Astrocyte (in vitro differentiated cells and primary cell): Measurements from ENCODE around the gene CRYGN. TPM values are rescaled to one million over a fixed set of nuclear protein-coding genes. Genes with fewer than 3 reads are reported as not detected.

ENCODE experiments used
- DNase-seq: peaks from one replicate; pipeline ENCODE4 v3.0.0-alpha.2; 2010; ENCODE audit warnings: low read depth
- FAIRE-seq: peaks from 2 replicates; lab custom pipeline; 2011; peaks lifted over from hg19 to GRCh38; lab: Jason Lieb, UNC
- H2AFZ ChIP-seq: 2 replicates; pipeline ENCODE4 v1.6.0; 2012; ENCODE audit warnings: low read depth, low read length, inconsistent platforms
- H3K27ac ChIP-seq: 2 replicates; pipeline ENCODE4 v1.5.1; 2011; ENCODE audit warnings: low read depth, low read length, inconsistent platforms
- H3K27me3 ChIP-seq: 2 replicates; pipeline ENCODE4 v1.6.0; 2011; ENCODE audit warnings: low read length, inconsistent platforms; ENCODE audit not compliant: insufficient read depth
- H3K36me3 ChIP-seq: 2 replicates; pipeline ENCODE4 v1.5.1; 2011; ENCODE audit warnings: low read length, inconsistent platforms; ENCODE audit not compliant: insufficient read depth
- H3K4me1 ChIP-seq: 2 replicates; pipeline ENCODE4 v1.5.1; 2011; ENCODE audit warnings: low read length, inconsistent platforms; ENCODE audit not compliant: insufficient read depth
- H3K4me2 ChIP-seq: 2 replicates; pipeline ENCODE4 v1.6.0; 2012; ENCODE audit warnings: low read length, inconsistent platforms
- H3K4me3 ChIP-seq: 2 replicates; pipeline ENCODE4 v1.5.1; 2011; ENCODE audit warnings: low read depth, mild to moderate bottlenecking, low read length, inconsistent platforms; ENCODE audit not compliant: insufficient read depth
- H3K79me2 ChIP-seq: 2 replicates; pipeline ENCODE4 v1.6.0; 2012; ENCODE audit warnings: mild to moderate bottlenecking, low read length, inconsistent platforms; ENCODE audit not compliant: insufficient read depth
- H3K9ac ChIP-seq: 2 replicates; pipeline ENCODE4 v1.6.0; 2012; ENCODE audit warnings: mild to moderate bottlenecking, low read length, inconsistent platforms
- H3K9me3 ChIP-seq: 2 replicates; pipeline ENCODE4 v1.5.1; 2012; ENCODE audit warnings: low read depth, mild to moderate bottlenecking, low read length, inconsistent platforms; ENCODE audit not compliant: insufficient read depth
- H4K20me1 ChIP-seq: 2 replicates; pipeline ENCODE4 v1.6.0; 2012; ENCODE audit warnings: low read length, inconsistent platforms; ENCODE audit not compliant: insufficient read depth
- H3K27ac Mint-ChIP-seq: one replicate; pipeline ENCODE4 v1.8.0; 2021; ENCODE audit warnings: mild to moderate bottlenecking, mixed read lengths; ENCODE audit not compliant: unreplicated experiment
- H3K27me3 Mint-ChIP-seq: one replicate; pipeline ENCODE4 v1.8.0; 2021; ENCODE audit warnings: low read depth, mixed read lengths; ENCODE audit not compliant: unreplicated experiment
- H3K36me3 Mint-ChIP-seq: one replicate; pipeline ENCODE4 v1.8.0; 2021; ENCODE audit warnings: low read depth, mixed read lengths; ENCODE audit not compliant: unreplicated experiment
- H3K4me1 Mint-ChIP-seq: one replicate; pipeline ENCODE4 v1.8.0; 2021; ENCODE audit warnings: low read depth, mixed read lengths; ENCODE audit not compliant: unreplicated experiment
- H3K4me3 Mint-ChIP-seq: one replicate; pipeline ENCODE4 v1.8.0; 2021; ENCODE audit warnings: mild to moderate bottlenecking, moderate library complexity, mixed read lengths; ENCODE audit not compliant: unreplicated experiment
- H3K9me3 Mint-ChIP-seq: one replicate; pipeline ENCODE4 v1.8.0; 2021; ENCODE audit warnings: mild to moderate bottlenecking, mixed read lengths; ENCODE audit not compliant: unreplicated experiment
- CTCF ChIP-seq: IDR thresholded peaks from 2 replicates; pipeline ENCODE4 v1.5.1; 2011; ENCODE audit warnings: low read depth, mild to moderate bottlenecking, inconsistent platforms, low read length, moderate library complexity; ENCODE audit not compliant: insufficient read depth
- EZH2 ChIP-seq: IDR thresholded peaks from 2 replicates; pipeline ENCODE4 v1.6.1; 2012; ENCODE audit warnings: mild to moderate bottlenecking, low read length, inconsistent platforms; ENCODE audit not compliant: insufficient read depth
- total RNA-seq: library from RNA; stranded (reverse); gene quantifications from 2 replicates; pipeline ENCODE4 v1.2.1, GENCODE V29; 2021

Gene CRYGN
- total RNA-seq, 1 donor from 2014 or later = not detected

DNA sequence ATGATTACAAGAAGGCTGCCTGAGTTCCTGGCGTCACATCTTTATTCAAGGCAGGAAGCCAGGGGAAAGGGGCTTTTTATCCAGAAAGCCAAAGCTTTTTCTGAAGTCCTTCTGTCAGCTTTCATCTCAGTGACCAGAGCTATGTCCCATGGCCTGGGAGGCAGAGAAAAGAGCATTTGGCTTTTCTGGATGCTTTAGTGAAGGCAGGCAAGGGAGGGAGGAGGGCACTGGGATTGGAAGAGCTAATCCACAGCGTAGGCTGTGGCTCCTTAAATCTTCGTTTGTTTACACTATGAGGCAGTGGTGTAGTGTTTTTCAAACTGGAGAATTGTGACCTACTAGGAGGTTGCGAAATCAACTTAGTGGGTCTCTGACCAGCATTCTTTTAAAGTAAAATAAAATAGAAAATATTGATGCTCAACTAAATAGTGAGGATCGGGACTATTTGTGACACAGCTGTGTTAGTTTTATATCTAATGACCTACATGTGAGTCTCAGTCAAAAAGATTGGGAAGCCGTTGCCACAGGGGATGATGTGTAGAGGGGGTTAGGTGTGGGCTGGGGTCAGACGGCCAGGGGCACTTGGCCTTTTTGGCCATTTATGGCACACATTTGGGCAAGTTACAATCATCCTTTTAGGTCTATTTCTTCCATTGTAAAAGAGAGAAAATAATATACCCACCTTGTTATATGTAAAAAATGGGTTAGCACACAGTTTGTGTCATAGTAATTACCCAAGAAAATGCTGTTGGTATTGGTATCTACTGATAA is 14.1 kb downstream of the CRYGN start:
- H3K9ac ChIP-seq = no peak overlapping the region
- TF ChIP-seq EZH2 (no peak), CTCF (no peak)
- DNase-seq (peak; percentile 78), FAIRE-seq (no peak)
- Mint-ChIP-seq H3K36me3 (peaks cover 1% of the 10 kb centered on the region), H3K4me1 (peaks cover 28% of the 10 kb centered on the region), H3K27ac (no peak overlapping the region), H3K27me3 (peaks cover 23% of the 10 kb centered on the region), H3K4me3 (no peak overlapping the region), H3K9me3 (peaks cover 11% of the 10 kb centered on the region)
- peaks cover 1% of the 10 kb centered on the region for H3K27me3 ChIP-seq
- H3K27ac ChIP-seq = peak overlapping the region; percentile 54
- no peaks in the 10 kb centered on the region for H3K36me3 ChIP-seq
- no peaks in the 10 kb centered on the region for H3K79me2 ChIP-seq
- H3K9me3 ChIP-seq = peaks cover 9% of the 10 kb centered on the region
- H4K20me1 ChIP-seq = no peaks in the 10 kb centered on the region
- H2AFZ ChIP-seq = no peak overlapping the region
- H3K4me3 ChIP-seq = no peak overlapping the region
- peaks cover 39% of the 10 kb centered on the region for H3K4me1 ChIP-seq
- peak overlapping the region; percentile 68 for H3K4me2 ChIP-seq

DNA sequence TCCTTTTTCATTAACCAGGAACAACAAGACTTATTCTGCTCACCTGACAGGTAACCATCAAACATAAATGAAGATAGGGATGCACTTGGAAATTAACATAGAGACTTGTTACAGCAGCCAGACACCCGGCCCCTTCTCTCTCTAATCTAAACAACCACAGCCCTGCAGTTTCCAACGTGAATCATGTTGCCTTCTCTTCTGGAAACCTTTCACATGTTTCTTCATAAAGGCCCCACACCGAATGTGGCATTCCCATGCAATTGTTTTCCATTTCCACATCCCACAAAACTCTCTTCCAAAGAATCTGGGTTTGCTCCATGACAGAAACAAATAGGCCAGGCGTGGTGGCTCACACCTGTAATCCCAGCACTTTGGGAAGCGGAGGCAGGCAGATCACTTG is 15.1 kb downstream of the CRYGN start:
- FAIRE-seq = no peak
- DNase-seq = peak; percentile 65
- peaks cover 38% of the 10 kb centered on the region for H3K4me1 ChIP-seq
- peaks cover 21% of the 10 kb centered on the region for H3K27me3 Mint-ChIP-seq
- peaks cover 1% of the 10 kb centered on the region for H3K36me3 Mint-ChIP-seq
- H3K9ac ChIP-seq = no peak overlapping the region
- H2AFZ ChIP-seq = no peak overlapping the region
- TF ChIP-seq EZH2 = no peak
- no peak for TF ChIP-seq CTCF
- H3K4me1 Mint-ChIP-seq = peaks cover 27% of the 10 kb centered on the region
- no peak overlapping the region for H3K27ac Mint-ChIP-seq
- no peak overlapping the region for H3K4me2 ChIP-seq
- H3K36me3 ChIP-seq = no peaks in the 10 kb centered on the region
- peaks cover 4% of the 10 kb centered on the region for H3K27me3 ChIP-seq
- H4K20me1 ChIP-seq = no peaks in the 10 kb centered on the region
- no peaks in the 10 kb centered on the region for H3K79me2 ChIP-seq
- H3K9me3 ChIP-seq = peaks cover 15% of the 10 kb centered on the region
- H3K9me3 Mint-ChIP-seq = peaks cover 18% of the 10 kb centered on the region
- H3K4me3 Mint-ChIP-seq = no peak overlapping the region
- no peak overlapping the region for H3K27ac ChIP-seq
- H3K4me3 ChIP-seq = no peak overlapping the region

- TF ChIP-seq EZH2 (no peak), CTCF (no peak)
- Mint-ChIP-seq H3K9me3 (peaks cover 18% of the 10 kb centered on the region), H3K27ac (no peak overlapping the region), H3K4me1 (peaks cover 19% of the 10 kb centered on the region), H3K27me3 (peaks cover 19% of the 10 kb centered on the region), H3K4me3 (no peak overlapping the region), H3K36me3 (peaks cover 1% of the 10 kb centered on the region)
- DNase-seq (no peak), FAIRE-seq (no peak)
- no peak overlapping the region for H3K9ac ChIP-seq
- no peak overlapping the region for H3K4me2 ChIP-seq
- H3K79me2 ChIP-seq = no peaks in the 10 kb centered on the region
- H3K4me3 ChIP-seq = no peak overlapping the region
- no peaks in the 10 kb centered on the region for H4K20me1 ChIP-seq
- peaks cover 30% of the 10 kb centered on the region for H3K4me1 ChIP-seq
- H2AFZ ChIP-seq = no peak overlapping the region
- H3K9me3 ChIP-seq = peaks cover 18% of the 10 kb centered on the region
- no peak overlapping the region for H3K27ac ChIP-seq
- no peaks in the 10 kb centered on the region for H3K36me3 ChIP-seq
- H3K27me3 ChIP-seq = peaks cover 4% of the 10 kb centered on the region
Observed at GRCh38 chr7:151423936-151424335, 16.0 kb downstream of the CRYGN start.
